HepG2 (cell line): ENCODE results near the gene ITCH.

Experiments used
- ARHGAP35 ChIP-seq: sonication (generic); formaldehyde crosslinking; IDR thresholded peaks from 2 replicates; pipeline ENCODE4 v1.9.0; 2022; ENCODE audit warnings: mild to moderate bottlenecking, inconsistent platforms, moderate library complexity, missing genetic modification reagents, borderline replicate concordance
- FOXJ3 ChIP-seq: sonication (generic); formaldehyde crosslinking; IDR thresholded peaks from 2 replicates; pipeline ENCODE4 v1.4.0; 2020; ENCODE audit warnings: missing genetic modification reagents, mild to moderate bottlenecking, borderline replicate concordance
- HNRNPH1 ChIP-seq: fragments of 200-400 bp; formaldehyde crosslinking; optimal IDR thresholded peaks from 2 replicates; pipeline ENCODE3; 2017; ENCODE audit warnings: mild to moderate bottlenecking, low read depth, low read length
- MXI1 ChIP-seq: IDR thresholded peaks from 3 replicates; pipeline ENCODE4 v1.6.1; 2012; ENCODE audit warnings: low read depth, low read length, inconsistent platforms, borderline replicate concordance
- NFE2L2 ChIP-seq: fragments of 150-350 bp; IDR thresholded peaks from 2 replicates; pipeline ENCODE4 v1.6.1; 2014; ENCODE audit warnings: low read length
- NR3C1 ChIP-seq: sonication (generic); formaldehyde crosslinking; IDR thresholded peaks from 2 replicates; pipeline ENCODE4 v1.4.0; 2020; ENCODE audit warnings: missing genetic modification reagents
- ZSCAN20 ChIP-seq: sonication (generic); formaldehyde crosslinking; IDR thresholded peaks from 2 replicates; pipeline ENCODE4 v1.4.0; 2020; ENCODE audit warnings: missing genetic modification reagents, mild to moderate bottlenecking, borderline replicate concordance
- TF ChIP-seq, protein P1 (sequence below): sonication (generic); formaldehyde crosslinking; IDR thresholded peaks from 2 replicates; pipeline ENCODE4 v1.4.0; 2020; ENCODE audit warnings: mild to moderate bottlenecking, missing genetic modification reagents
- TF ChIP-seq, protein P2 (sequence below): sonication (generic); formaldehyde crosslinking; IDR thresholded peaks from 2 replicates; pipeline ENCODE4 v1.9.0; 2022; ENCODE audit warnings: missing genetic modification reagents, mild to moderate bottlenecking, borderline replicate concordance

DNA sequence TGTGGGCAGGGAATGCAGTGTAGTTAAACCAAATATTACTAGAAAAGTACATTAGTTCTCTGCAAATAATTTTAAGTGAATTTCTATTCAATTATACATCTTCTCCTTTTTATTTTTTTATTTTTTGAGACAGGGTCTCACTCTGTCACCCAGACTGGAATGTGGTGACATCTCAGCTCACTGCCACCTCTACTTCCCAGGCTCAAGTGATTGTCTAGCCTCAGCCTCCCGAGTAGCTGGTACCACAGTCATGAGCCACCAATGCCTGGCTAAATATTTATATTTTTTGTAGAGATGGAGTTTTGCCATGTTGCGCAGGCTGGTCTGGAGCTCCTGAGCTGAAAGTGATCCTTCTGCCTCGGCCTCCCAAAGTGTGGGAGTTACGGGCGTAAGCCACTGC lies 76.1 kb downstream of the ITCH start:
- TF ChIP-seq, protein P1, sequence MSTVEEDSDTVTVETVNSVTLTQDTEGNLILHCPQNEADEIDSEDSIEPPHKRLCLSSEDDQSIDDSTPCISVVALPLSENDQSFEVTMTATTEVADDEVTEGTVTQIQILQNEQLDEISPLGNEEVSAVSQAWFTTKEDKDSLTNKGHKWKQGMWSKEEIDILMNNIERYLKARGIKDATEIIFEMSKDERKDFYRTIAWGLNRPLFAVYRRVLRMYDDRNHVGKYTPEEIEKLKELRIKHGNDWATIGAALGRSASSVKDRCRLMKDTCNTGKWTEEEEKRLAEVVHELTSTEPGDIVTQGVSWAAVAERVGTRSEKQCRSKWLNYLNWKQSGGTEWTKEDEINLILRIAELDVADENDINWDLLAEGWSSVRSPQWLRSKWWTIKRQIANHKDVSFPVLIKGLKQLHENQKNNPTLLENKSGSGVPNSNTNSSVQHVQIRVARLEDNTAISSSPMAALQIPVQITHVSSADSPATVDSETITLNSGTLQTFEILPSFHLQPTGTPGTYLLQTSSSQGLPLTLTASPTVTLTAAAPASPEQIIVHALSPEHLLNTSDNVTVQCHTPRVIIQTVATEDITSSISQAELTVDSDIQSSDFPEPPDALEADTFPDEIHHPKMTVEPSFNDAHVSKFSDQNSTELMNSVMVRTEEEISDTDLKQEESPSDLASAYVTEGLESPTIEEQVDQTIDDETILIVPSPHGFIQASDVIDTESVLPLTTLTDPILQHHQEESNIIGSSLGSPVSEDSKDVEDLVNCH (CRISPR knock-in tag), result no peak
- TF ChIP-seq HNRNPH1 (no peak), ZSCAN20 (no peak), NFE2L2 (no peak), MXI1 (no peak), NR3C1 (CRISPR knock-in tag) (no peak), FOXJ3 (no peak), ARHGAP35 (CRISPR knock-in tag) (no peak)
- TF ChIP-seq, protein P2, sequence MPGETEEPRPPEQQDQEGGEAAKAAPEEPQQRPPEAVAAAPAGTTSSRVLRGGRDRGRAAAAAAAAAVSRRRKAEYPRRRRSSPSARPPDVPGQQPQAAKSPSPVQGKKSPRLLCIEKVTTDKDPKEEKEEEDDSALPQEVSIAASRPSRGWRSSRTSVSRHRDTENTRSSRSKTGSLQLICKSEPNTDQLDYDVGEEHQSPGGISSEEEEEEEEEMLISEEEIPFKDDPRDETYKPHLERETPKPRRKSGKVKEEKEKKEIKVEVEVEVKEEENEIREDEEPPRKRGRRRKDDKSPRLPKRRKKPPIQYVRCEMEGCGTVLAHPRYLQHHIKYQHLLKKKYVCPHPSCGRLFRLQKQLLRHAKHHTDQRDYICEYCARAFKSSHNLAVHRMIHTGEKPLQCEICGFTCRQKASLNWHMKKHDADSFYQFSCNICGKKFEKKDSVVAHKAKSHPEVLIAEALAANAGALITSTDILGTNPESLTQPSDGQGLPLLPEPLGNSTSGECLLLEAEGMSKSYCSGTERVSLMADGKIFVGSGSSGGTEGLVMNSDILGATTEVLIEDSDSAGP (CRISPR knock-in tag), result no peak
